Osteoblast (primary cell): ENCODE measurements around the gene PRRX1. TPM values are rescaled to one million over a fixed set of nuclear protein-coding genes. Genes with fewer than 3 reads are reported as not detected.
A peak's percentile ranks its signal among the peaks of the same experiment; 100 is the strongest.

ENCODE experiments used
- DNase-seq: peaks from one replicate; pipeline ENCODE4 v3.0.0; 2011; ENCODE audit warnings: low spot score, mixed read lengths; ENCODE audit not compliant: insufficient read length; ENCODE audit errors: missing footprints
- H2AFZ ChIP-seq: 2 replicates; pipeline ENCODE4 v1.6.0; 2011; ENCODE audit warnings: mild to moderate bottlenecking, low read length
- H3K27ac ChIP-seq: 2 replicates; pipeline ENCODE4 v1.5.1; 2011; ENCODE audit warnings: mild to moderate bottlenecking, low read depth, low read length, moderate library complexity
- H3K27me3 ChIP-seq: 2 replicates; pipeline ENCODE4 v1.6.0; 2012; ENCODE audit warnings: mild to moderate bottlenecking, control low read depth, inconsistent platforms, low read length, moderate library complexity; ENCODE audit not compliant: insufficient read depth
- H3K36me3 ChIP-seq: 2 replicates; pipeline ENCODE4 v1.5.1; 2011; ENCODE audit warnings: mild to moderate bottlenecking, low read length, control low read depth, moderate library complexity; ENCODE audit not compliant: insufficient read depth
- H3K4me1 ChIP-seq: 2 replicates; pipeline ENCODE4 v1.5.1; 2011; ENCODE audit warnings: mild to moderate bottlenecking, low read length, control low read depth, moderate library complexity; ENCODE audit not compliant: insufficient read depth
- H3K4me2 ChIP-seq: 2 replicates; pipeline ENCODE4 v1.6.0; 2011; ENCODE audit warnings: mild to moderate bottlenecking, low read length; ENCODE audit not compliant: insufficient read depth
- H3K4me3 ChIP-seq: fragments of 200-600 bp; sonication (generic); 3 replicates; pipeline ENCODE4 v1.5.1; 2012; ENCODE audit warnings: mild to moderate bottlenecking, low read length, inconsistent platforms; ENCODE audit not compliant: insufficient read depth
- H3K79me2 ChIP-seq: 2 replicates; pipeline ENCODE4 v1.6.0; 2012; ENCODE audit warnings: mild to moderate bottlenecking, low read length, control low read depth, inconsistent platforms; ENCODE audit not compliant: insufficient read depth
- H3K9me3 ChIP-seq: 2 replicates; pipeline ENCODE4 v1.5.1; 2011; ENCODE audit warnings: low read depth, low read length, control low read depth
- H4K20me1 ChIP-seq: 2 replicates; pipeline ENCODE4 v1.6.0; 2012; ENCODE audit warnings: mild to moderate bottlenecking, low read length, control low read depth; ENCODE audit not compliant: insufficient read depth
- total RNA-seq: library from RNA; depleted of rRNA; stranded (reverse); fragments of >200 nt; gene quantifications from 2 replicates; pipeline ENCODE4 v1.2.3, GENCODE V29; 2012
- TF ChIP-seq, protein P1 (sequence below): IDR thresholded peaks from 2 replicates; pipeline ENCODE4 v1.5.1; 2011; ENCODE audit warnings: mild to moderate bottlenecking, low read depth, low read length, moderate library complexity; ENCODE audit errors: extremely low read depth

Gene PRRX1
- total RNA-seq, 1 donor: 307 TPM

DNA sequence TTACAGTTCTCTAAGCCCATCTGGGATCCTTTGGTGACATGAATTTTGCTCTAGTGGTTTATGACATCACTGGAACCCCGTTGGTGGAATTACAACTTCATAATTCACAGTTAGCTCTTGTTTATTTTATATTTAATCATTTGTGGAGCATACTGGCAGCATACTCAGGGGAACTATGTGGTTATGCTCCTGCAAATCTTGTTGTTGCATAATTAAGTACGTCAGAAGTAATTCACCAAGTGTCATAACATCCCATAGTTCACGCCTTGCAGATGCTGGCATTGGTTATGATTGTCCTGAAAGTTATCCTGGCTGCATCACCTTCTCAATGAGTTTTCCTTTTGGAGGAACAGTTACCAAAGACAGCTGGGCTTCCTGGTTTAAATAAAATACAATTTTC, 16.5 kb downstream of the PRRX1 start:
- Histone ChIP-seq H3K27ac (peak overlapping the region; percentile 93), H3K4me3 (no peak overlapping the region), H3K27me3 (no peaks in the 10 kb centered on the region), H3K9me3 (no peaks in the 10 kb centered on the region), H3K4me2 (no peak overlapping the region), H3K79me2 (peaks cover 95% of the 10 kb centered on the region), H3K36me3 (no peaks in the 10 kb centered on the region), H3K4me1 (peaks cover 71% of the 10 kb centered on the region), H4K20me1 (no peaks in the 10 kb centered on the region), H2AFZ (no peak overlapping the region)
- TF ChIP-seq, protein P1, sequence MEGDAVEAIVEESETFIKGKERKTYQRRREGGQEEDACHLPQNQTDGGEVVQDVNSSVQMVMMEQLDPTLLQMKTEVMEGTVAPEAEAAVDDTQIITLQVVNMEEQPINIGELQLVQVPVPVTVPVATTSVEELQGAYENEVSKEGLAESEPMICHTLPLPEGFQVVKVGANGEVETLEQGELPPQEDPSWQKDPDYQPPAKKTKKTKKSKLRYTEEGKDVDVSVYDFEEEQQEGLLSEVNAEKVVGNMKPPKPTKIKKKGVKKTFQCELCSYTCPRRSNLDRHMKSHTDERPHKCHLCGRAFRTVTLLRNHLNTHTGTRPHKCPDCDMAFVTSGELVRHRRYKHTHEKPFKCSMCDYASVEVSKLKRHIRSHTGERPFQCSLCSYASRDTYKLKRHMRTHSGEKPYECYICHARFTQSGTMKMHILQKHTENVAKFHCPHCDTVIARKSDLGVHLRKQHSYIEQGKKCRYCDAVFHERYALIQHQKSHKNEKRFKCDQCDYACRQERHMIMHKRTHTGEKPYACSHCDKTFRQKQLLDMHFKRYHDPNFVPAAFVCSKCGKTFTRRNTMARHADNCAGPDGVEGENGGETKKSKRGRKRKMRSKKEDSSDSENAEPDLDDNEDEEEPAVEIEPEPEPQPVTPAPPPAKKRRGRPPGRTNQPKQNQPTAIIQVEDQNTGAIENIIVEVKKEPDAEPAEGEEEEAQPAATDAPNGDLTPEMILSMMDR: no peak
- DNase-seq: no peak

GRCh38 chr1:170682169-170682568, 18.2 kb downstream of the PRRX1 start:
- no peaks in the 10 kb centered on the region for H4K20me1 ChIP-seq
- peak overlapping the region; percentile 11 for H3K4me2 ChIP-seq
- H3K9me3 ChIP-seq: no peaks in the 10 kb centered on the region
- TF ChIP-seq, protein P1: no peak
- no peaks in the 10 kb centered on the region for H3K27me3 ChIP-seq
- H3K79me2 ChIP-seq: peaks cover 97% of the 10 kb centered on the region
- H3K4me1 ChIP-seq: peaks cover 73% of the 10 kb centered on the region
- H3K36me3 ChIP-seq: no peaks in the 10 kb centered on the region
- no peak overlapping the region for H3K4me3 ChIP-seq
- H2AFZ ChIP-seq: no peak overlapping the region
- peak overlapping the region; percentile 93 for H3K27ac ChIP-seq
- no peak for DNase-seq

GRCh38 chr1:170682809-170683208, 18.9 kb downstream of the PRRX1 start:
- Histone ChIP-seq H3K79me2 (peaks cover 97% of the 10 kb centered on the region), H3K9me3 (no peaks in the 10 kb centered on the region), H3K27me3 (no peaks in the 10 kb centered on the region), H2AFZ (no peak overlapping the region), H4K20me1 (no peaks in the 10 kb centered on the region), H3K36me3 (no peaks in the 10 kb centered on the region), H3K4me1 (peaks cover 73% of the 10 kb centered on the region), H3K4me3 (no peak overlapping the region), H3K27ac (peak overlapping the region; percentile 93), H3K4me2 (no peak overlapping the region)
- no peak for DNase-seq
- TF ChIP-seq, protein P1: no peak

DNA sequence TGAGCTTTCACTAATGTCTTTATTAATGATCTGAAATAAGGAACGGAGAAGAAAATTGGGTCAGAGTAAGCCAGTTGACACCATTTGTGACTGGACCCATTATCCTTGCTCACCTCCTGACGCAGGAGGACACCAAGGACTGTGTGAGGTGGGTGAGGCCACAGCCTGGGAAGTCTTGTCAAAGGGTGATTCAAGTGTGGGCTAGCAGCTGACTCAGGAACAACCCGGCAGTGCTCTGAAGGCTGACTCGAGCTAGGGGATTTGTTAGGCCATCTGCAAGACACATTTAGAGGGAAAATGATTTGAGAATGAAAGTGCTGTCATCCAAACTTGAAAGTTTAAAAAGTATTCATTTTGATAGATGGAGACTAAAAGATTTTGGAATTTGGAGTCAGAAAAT, 21.2 kb downstream of the PRRX1 start:
- no peaks in the 10 kb centered on the region for H4K20me1 ChIP-seq
- H3K79me2 ChIP-seq: peaks cover 96% of the 10 kb centered on the region
- TF ChIP-seq, protein P1: no peak
- H3K4me3 ChIP-seq: no peak overlapping the region
- DNase-seq: no peak
- H3K4me2 ChIP-seq: peak overlapping the region; percentile 30
- peak overlapping the region; percentile 75 for H3K27ac ChIP-seq
- H3K4me1 ChIP-seq: peaks cover 68% of the 10 kb centered on the region
- no peaks in the 10 kb centered on the region for H3K36me3 ChIP-seq
- no peak overlapping the region for H2AFZ ChIP-seq
- no peaks in the 10 kb centered on the region for H3K27me3 ChIP-seq
- H3K9me3 ChIP-seq: no peaks in the 10 kb centered on the region
